WTC11 (cell line): ENCODE measurements around the gene GABBR2. TPM values are rescaled to one million over a fixed set of nuclear protein-coding genes. Genes with fewer than 3 reads are reported as not detected.

Experiments used
- ATAC-seq: fragments of 200-7000 bp; cut with Tn5 transposase; 2 replicates; pipeline ENCODE4 v1.10.0; 2021; ENCODE audit warnings: mild to moderate bottlenecking, moderate library complexity
- CTCF ChIA-PET: fragments of 300-600 bp; sonication (Branson Sonifier 250); formaldehyde crosslinking; loops from one replicate; lab custom pipeline; 2021; ENCODE audit warnings: antibody characterized with exemption; lab: Charles Lee
- POLR2A ChIA-PET: fragments of 350-600 bp; sonication (Branson Sonifier 250); formaldehyde crosslinking; loops from one replicate; lab custom pipeline; 2021; ENCODE audit warnings: antibody characterized with exemption; lab: Charles Lee
- DNase-seq: peaks from one replicate; pipeline ENCODE4 v3.0.0; 2021; ENCODE audit warnings: low spot score
- H3K27ac Mint-ChIP-seq: 2 replicates; pipeline ENCODE4 v1.8.0; 2021; ENCODE audit warnings: mixed read lengths
- H3K27me3 Mint-ChIP-seq: 2 replicates; pipeline ENCODE4 v1.8.0; 2021; ENCODE audit warnings: low read depth, mild to moderate bottlenecking, moderate library complexity, mixed read lengths
- H3K36me3 Mint-ChIP-seq: 2 replicates; pipeline ENCODE4 v1.8.0; 2021; ENCODE audit warnings: mixed read lengths
- H3K4me1 Mint-ChIP-seq: 2 replicates; pipeline ENCODE4 v1.8.0; 2022; ENCODE audit warnings: mixed read lengths
- H3K4me3 Mint-ChIP-seq: 2 replicates; pipeline ENCODE4 v1.8.0; 2021; ENCODE audit warnings: mild to moderate bottlenecking, moderate library complexity, mixed read lengths
- H3K9me3 Mint-ChIP-seq: 2 replicates; pipeline ENCODE4 v1.8.0; 2021; ENCODE audit warnings: mixed read lengths
- ATF1 ChIP-seq: sonication (generic); formaldehyde crosslinking; IDR thresholded peaks from 2 replicates; pipeline ENCODE4 v1.8.1; 2023; ENCODE audit warnings: mild to moderate bottlenecking, moderate library complexity, missing genetic modification reagents
- CREB1 ChIP-seq: sonication (generic); formaldehyde crosslinking; IDR thresholded peaks from 2 replicates; pipeline ENCODE4 v1.8.0; 2023; ENCODE audit warnings: mild to moderate bottlenecking, missing genetic modification reagents
- CTCF ChIP-seq: fragments of 200-600 bp; IDR thresholded peaks from 2 replicates; pipeline ENCODE4 v1.8.0; 2022; ENCODE audit warnings: antibody characterized with exemption
- GRHL2 ChIP-seq: fragments of 250-450 bp; sonication (Bioruptor Pico); IDR thresholded peaks from 2 replicates; pipeline ENCODE4 v1.8.0; 2022; ENCODE audit warnings: mild to moderate bottlenecking, moderate library complexity; ENCODE audit not compliant: insufficient replicate concordance, severe bottlenecking
- HMGXB4 ChIP-seq: sonication (generic); formaldehyde crosslinking; IDR thresholded peaks from 2 replicates; pipeline ENCODE4 v1.8.1; 2023; ENCODE audit warnings: mild to moderate bottlenecking, moderate library complexity, missing genetic modification reagents
- IRF1 ChIP-seq: sonication (generic); formaldehyde crosslinking; IDR thresholded peaks from 2 replicates; pipeline ENCODE4 v1.8.0; 2023; ENCODE audit warnings: missing genetic modification reagents
- PREB ChIP-seq: sonication (generic); formaldehyde crosslinking; IDR thresholded peaks from 2 replicates; pipeline ENCODE4 v1.8.1; 2022; ENCODE audit warnings: mild to moderate bottlenecking, missing genetic modification reagents, moderate library complexity, borderline replicate concordance
- RELA ChIP-seq: sonication (generic); formaldehyde crosslinking; IDR thresholded peaks from 2 replicates; pipeline ENCODE4 v1.8.1; 2022; ENCODE audit warnings: missing genetic modification reagents, mild to moderate bottlenecking, borderline replicate concordance
- ZNF532 ChIP-seq: fragments of 250-450 bp; sonication (Bioruptor Pico); IDR thresholded peaks from 2 replicates; pipeline ENCODE4 v1.9.0; 2021; ENCODE audit warnings: mild to moderate bottlenecking, borderline replicate concordance
- total RNA-seq: library from RNA; stranded (reverse); gene quantifications from 3 replicates; pipeline ENCODE4 v1.2.3, GENCODE V29; 2021

GABBR2 gene
- total RNA-seq, 1 experiment from 2014 or later = 0.92 TPM

- TF ChIP-seq CTCF = no peak
- TF ChIP-seq ATF1 = no peak
- no peak for TF ChIP-seq RELA (CRISPR knock-in tag)
- no peak for TF ChIP-seq PREB (CRISPR knock-in tag)
- no peak for TF ChIP-seq ZNF532 (CRISPR knock-in tag)
- TF ChIP-seq HMGXB4 (CRISPR knock-in tag) = no peak
- no peak for TF ChIP-seq CREB1 (CRISPR knock-in tag)
- TF ChIP-seq GRHL2 (CRISPR knock-in tag) = no peak
Observed at GRCh38 chr9:98264516-98264915, 444.2 kb downstream of the GABBR2 start (continued).

- no peaks in the 10 kb centered on the region for H3K27me3 Mint-ChIP-seq
- peaks cover 49% of the 10 kb centered on the region for H3K4me1 Mint-ChIP-seq
- CTCF ChIA-PET = interaction anchor here (0.6 to 2.4 kb wide), 11 partner anchors 8 to 229 kb away, joined by 3 to 10 read pairs (median 5); partner anchors contain the start of genes NANS and TBC1D2
- no peak overlapping the region for H3K4me3 Mint-ChIP-seq
- POLR2A ChIA-PET = interaction anchor here (1.5 kb wide), 1 partner anchor 145 kb away, joined by 4 read pairs; the partner anchor contains the start of gene TRIM14
- no peaks in the 10 kb centered on the region for H3K36me3 Mint-ChIP-seq
- H3K9me3 Mint-ChIP-seq = no peaks in the 10 kb centered on the region
- H3K27ac Mint-ChIP-seq = no peak overlapping the region
- peak; percentile 86 for DNase-seq
- ATAC-seq = peak; percentile 99
- TF ChIP-seq IRF1 (CRISPR knock-in tag) (no peak), CTCF (peak; percentile 58; the same call in 1 of the 2 replicates)
- TF ChIP-seq, all 79 proteins: peak for 1
Observed at GRCh38 chr9:98263482-98264357, 445.0 kb downstream of the GABBR2 start.
